ENCODE results near the gene PLXNA4.

The PLXNA4 gene

DNA sequence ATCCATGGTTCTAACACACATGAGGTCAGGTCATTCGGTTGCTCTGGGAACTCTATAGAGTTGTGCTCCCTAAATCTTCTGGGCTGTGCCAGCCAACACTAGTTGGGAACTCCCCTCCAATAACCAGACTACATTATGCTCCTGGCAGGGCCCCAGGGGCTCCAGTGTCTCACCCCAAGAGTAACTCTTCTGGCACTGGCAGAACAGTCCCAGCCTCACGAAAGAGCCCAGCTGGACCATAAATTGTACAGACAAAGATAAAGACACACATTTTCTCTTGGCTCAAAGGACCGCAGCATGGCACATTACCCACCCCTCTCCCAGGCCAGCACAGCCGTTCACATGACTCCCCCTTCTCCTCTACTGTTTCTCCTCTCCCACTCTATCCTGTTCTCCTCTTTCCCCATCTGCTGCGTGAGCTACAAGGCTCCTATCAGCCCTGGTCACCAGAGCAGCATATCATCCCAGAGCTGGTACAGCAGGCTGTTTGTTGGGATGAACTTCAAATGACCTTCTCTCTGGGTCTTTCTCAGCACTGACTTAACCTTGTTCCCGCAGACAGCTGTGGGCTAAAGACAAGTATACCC is 230.6 kb downstream of the PLXNA4 start:
- no peak for DNase-seq

DNA sequence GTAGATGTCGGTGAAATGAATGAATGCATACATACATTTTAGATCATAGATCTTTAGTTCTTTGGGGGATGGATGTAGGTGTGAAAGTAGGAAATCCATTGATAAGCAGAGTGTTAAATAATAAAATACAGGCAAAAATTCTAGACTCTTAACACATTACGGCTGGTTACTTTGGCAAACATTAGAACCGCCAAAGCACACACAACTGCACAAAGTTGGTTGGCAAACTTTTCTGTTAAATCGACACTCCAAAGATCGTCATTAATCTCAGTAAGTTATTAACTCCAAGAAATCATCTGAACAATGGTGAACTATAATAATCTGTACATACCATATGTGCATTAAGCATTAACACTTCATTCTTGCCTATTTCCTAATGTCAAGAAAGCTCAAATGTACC is 231.2 kb downstream of the PLXNA4 start:
- no peak for DNase-seq

DNA sequence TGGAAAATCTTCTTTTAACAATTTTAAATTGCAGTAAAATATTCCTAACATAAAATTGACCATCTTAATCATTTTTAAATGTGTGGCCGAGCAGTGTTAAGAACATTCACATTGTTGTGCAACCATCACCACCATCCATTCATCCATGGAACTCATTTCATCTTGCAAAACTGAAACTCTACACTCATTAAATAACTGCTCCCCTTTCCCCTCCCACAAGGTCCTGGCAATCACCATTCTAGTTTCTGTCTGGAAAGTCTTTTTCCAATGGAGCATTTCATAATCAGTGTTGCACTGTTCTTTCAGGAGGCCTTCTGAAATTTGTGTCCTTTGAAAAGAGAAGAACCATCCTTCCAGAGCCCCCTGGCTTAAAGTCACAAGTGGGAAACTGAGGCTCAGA is 233.1 kb downstream of the PLXNA4 start:
- DNase-seq, result no peak

DNA sequence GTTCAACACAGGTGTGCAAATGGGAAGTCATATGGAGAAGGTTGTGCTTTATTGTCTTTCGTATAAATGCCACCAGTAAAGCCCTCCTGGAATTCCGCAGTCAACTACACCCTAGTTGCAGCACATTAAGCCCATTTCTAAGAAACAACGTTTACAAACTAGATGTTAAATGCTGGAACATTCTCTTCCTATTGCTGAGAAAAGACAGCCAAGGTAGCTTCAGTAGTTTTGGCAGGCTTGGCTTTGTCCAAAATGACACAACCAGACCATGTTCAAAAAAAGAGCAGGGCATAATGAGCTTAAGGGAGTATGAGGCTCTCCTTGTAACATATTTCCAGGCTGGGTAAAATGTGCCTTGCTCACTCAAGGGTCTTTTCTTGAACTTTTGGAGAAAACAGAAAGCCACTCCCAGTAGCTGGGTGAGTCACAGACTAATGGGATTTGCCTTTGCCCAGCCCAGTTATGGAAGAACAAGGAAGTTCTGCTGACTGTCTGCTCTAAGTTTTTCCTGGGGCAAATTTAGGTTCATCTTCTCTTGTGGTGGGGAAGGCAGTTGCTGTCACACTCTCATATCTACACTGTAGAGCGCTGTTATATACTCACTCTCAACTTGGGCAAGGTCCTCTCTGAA is 238.7 kb downstream of the PLXNA4 start:
- no peak for DNase-seq

DNA sequence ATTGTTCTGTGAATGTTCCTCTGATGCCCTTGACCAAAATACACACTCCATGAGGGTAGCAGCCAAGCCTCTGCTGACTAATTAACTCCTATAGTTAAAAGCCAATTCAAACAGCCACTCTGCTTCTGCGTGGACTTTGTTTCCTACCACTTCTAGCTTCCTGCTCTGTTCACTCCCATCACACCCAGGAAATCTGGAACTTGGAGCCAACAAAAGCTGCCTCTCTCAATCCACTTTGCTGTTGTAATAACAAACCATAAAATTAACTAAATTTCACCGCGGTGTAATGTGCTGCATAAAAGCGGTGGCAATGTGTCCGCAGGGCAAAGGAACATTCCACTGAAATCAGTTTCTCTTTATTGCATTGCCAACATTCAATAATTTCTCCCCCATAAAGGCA is 239.5 kb downstream of the PLXNA4 start:
- DNase-seq, result no peak

DNA sequence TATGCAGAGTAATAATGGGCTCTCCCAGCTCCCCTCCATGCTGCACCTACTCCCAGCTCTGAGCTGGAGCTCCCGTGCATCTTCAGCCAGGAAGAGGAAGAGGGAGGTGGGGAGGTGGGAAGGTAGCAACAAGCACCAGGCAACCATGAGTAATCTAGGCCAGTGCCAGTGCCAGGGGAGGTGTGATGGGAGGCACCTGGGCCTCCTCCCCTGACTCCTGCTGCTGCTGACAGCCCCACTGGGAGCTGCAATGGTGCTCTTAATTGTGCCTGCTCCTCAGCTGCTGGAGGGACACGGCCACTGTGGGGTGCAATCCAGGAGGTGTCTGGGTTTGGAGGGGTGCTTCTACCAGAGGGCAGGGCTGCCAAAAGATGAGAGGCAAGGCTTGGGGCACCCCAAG is 243.0 kb downstream of the PLXNA4 start:
- DNase-seq, result no peak

DNA sequence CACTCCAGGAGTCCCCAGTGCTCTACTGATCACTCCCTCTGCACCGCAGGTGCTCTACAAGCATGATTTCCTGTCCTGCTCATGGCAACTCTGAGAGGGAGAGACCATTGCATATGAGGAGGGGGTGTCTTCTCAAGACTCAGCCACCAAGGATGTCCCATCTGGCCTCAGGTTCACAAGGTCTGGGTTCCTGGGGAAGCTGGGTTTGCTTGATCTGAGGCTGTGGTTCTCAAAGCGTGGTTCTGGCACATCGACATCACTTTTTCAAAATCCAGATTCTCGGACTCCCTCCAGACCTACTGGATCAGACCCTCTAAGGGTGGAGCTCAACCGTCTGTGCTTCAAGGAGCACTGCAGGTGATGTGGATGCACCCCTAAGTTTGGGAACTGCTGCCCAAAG is 247.5 kb downstream of the PLXNA4 start:
- no peak for DNase-seq

DNA sequence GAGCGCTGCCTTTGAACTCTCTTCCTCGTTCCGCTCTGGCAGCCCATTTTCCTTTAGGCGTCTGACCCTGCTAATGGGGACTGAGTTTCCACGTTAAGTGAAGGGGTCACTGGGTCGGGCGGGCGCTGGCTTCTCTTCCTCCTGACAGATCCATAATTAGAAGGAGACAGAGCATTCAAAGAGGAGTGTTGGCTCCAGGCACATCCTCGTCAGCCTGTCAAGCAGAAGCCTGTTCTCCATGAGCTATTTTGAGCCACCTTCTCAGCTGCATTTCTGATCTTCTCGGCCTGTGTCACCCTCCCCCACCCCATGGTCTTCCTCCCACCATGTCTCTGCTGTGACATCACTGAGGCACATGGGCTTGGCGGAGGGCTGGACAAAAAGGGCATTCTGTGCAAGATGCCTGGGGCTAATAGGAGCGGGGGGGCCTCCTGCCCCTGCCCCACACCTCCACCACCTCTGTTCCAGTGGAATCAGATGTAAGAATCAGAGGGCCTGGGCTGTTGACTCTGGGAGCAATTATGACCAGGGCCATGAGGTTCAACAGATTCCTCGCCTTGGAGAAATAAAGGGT is 248.1 kb downstream of the PLXNA4 start:
- DNase-seq, result no peak

DNA sequence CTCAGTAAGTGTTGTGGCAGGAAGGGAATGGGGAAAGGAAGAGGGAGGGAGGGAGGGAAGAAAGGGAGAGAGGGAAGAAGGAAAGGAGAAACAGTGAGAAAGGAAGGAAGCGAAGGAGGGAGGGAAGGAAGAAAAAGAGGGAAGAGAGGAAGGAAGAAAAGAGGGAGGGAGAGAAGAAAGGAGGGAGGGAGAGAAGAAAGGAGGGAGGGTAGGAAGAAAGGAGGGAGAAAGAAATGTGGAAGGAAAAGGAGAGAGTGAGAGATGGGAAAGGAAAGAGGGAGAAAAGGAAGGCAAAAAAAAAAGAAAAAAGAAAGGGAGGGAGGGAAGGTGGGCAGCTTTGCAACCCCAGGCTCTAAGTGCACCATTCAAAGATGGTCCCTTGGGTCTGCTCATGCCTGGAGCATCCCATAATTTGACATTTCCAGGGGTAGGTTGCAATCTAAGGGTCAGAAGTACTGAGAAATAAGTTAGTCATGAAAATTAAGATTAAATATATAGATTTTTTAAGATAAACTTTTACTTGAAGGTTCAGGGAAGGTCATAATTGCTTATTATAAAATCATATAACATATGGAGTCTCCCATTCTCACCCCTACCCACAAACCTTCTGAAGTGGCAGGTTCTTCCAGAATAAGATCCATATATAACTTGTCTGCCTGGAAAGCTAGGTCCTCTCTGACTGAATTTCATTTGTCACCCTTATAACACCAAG is 249.2 kb downstream of the PLXNA4 start:
- no peak for DNase-seq

DNA sequence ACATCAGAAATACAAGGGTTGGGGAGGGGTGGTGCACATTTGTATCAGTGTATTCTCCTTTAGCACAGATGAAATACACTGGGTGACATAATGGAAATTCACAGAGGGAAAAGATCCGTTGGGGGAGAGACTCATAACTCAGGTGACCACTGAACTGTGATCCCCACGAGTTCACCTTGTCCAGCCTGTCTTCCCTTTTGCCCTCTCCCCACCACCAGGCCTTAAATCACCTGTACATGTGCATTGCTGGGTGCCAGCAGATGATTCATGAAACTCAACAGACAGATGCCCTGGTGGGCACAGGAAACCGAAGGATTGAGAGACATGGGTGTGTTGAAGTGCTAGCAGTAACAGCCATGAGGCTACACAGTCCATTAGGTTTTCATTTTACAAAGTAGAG is 253.3 kb downstream of the PLXNA4 start:
- DNase-seq, result no peak

DNA sequence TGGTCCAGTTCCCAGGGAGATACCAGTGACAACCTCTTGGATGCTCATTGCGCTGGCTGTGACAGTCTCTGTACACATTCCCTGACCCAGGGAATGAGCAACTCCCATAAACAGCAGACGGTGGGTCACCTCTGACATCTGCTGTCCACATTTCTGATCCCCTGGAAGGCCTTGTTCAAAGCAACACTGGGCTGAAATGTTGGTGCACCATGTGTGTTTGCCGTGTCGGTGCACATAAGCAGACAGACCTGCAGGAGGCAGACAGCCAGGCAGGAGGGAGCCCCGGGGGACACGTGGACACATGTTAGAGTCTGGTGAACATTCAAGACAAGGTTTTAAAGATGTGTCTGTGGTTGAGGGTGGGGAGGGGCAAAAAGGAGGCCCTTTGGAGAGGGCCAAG is 254.9 kb downstream of the PLXNA4 start:
- DNase-seq, result no peak

DNA sequence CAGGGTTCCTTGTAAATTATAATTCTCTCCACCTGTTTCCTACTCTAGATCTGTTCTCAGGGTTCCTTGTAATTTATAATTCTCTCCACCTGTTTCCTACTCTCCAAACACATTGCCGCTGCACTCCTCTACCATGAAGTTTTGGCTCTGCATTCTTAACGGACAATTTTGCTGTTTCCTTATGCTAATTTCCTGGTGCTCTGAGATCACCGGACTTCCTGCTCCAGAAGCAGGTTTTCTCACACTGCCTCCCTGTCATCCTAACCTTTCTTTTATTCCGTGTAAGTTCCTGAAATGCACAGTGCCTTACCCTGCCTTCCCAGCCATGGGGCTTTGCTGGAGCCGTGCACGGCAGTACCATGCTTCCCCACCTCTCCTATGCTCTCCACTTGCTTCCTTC is 256.8 kb downstream of the PLXNA4 start:
- DNase-seq, result no peak

DNA sequence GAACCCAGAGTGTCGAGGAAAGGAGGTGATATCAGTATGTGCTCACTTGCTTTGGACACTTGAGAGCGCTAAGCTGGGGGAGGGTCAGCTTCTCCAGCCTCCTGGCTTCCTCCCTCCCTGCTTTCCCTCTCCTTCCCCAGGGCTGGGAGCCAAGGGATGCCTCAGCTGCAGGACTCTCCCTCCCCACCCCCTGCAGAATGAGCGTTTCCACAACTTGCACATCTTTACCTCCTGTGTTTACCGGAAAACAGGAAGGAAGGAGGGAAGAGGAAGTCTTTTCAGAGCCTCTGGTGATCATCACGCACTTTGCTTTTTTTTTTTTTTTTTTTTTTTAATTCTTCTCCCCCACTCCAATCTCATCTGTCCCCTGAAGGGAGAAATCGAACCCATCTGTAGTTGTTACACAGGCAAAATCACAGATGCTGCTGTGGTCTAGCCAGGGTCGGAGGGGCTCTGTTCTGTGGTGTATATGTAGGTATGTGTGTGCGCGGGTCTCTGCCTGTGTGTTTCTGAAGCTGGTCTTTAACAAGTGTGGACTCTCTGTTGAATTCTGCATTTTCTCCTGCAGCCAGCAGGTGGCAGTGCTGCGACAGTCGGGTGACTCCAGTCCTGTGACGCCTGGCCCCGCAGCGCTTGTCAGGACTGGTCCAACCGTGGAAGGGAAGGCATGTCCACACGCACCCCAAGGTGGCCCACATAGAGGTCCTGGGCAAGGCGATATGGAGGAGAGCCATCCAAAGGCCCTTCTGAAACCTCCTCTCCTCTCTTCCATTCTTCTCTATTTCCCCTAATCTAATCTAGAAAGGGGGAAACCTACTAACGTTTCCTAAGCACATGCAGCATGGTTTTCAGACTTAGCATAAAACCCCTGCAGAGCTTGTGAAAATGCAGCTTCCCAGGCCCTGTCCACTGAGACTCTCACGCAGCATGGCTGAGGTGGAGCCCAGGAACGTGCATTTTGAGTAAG is 257.6 kb downstream of the PLXNA4 start:
- DNase-seq, result peak; percentile 60

DNA sequence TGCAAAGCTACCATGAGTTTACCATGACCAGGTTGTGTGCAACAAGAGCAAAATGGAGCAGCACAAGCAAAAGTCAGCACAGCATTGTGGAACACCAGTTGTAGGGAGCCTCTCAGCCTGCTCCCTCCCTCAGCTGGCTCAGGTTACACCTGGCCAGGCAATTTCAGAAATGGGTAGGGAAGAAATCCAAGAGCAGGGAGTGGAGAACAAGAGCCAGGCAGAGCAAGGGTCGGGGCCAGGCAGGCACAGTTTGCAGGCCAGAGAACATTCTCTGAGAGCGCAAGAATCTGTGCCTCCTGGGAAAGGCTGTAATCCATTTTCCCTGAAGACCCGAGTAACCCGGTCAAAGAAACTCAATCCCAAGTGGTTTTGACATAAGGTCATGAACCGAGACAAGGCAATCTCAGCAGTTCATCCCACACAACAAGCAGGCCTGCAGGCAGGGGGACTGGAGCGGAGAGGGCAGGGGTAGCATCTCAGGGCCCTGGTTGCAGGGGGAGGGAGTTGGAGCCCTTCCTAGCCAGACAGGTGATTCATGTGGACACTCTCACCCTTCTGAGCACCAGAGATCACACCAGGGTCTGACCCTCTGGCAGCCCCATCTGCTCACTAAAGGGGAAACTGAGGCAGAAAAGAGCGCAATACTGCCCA is 258.4 kb downstream of the PLXNA4 start:
- no peak for DNase-seq

DNA sequence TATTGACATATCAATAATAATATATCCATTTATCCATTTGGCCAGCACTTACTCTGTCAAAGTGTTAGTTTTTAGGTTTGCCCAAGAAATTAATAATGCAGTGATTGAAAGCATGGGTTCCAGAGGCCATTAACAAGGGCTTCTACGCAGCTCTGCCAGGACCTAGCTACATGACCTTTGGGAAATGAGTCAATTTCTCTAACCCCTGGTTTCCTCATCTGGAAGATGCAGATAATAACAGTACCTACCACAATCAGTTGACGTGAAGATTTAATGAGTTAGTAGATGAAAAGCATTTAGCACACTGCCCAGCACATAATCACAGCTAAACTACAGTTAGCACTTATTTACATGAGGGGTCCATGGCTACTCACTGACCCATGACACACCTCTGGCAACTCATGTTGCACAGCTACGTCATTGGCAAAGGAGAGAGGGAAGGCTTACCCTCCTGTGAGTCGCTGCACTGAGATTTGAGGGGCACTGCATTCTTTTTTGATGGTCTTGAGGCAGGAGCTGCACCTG is 263.7 kb downstream of the PLXNA4 start:
- DNase-seq, result no peak

DNA sequence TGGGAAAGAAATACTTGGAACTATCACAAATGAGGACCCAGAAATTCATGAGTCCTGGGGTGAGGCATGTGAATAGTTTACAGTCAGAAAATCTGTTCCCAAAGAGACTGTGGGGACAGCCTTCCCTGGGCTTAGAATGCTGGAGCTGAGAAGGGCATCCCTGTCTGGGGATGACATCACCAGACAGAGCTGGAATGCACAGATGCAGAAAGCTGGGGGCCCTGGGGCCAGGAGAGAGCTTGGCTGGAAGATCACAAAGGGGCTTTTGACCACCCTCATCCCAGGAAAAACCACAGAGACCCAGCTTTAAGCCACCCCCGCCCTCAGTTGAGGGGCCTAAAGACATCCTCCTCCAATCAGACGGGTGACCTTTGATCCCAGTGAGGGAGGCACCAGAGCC is 264.5 kb downstream of the PLXNA4 start:
- DNase-seq, result no peak

DNA sequence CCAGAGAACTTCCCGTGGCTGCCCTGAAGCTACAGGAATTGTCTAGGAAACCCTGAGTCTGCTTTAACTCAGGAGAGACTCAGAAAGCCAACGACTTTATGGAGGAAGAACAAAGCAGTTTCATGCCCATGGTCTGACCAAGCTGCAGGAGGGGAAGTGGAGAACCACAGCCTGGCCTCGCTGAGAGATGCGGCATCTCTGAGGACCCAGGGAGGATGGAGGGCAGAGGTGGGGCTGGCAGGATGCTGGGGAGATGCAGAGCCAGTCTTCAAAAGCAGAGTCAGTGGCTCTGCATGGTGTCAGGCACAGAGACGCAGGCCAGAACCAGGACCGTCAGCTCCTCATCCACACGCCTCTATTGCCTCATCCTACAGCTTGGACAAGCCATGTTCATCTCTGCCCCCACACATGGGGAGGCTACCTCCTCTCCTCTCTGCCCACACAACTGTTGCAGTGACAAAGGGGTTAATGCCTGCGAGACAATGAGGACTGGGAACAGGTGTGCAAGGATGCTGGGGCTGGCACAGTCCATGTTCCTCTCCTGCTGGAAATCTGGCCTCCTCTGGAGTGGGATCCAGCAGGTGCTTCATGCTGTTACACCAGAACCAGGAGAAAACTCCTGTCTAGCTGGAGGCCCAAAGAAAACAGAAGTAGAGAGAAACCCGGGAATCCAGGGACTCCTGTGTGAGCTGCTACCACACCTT is 267.0 kb downstream of the PLXNA4 start:
- no peak for DNase-seq

DNA sequence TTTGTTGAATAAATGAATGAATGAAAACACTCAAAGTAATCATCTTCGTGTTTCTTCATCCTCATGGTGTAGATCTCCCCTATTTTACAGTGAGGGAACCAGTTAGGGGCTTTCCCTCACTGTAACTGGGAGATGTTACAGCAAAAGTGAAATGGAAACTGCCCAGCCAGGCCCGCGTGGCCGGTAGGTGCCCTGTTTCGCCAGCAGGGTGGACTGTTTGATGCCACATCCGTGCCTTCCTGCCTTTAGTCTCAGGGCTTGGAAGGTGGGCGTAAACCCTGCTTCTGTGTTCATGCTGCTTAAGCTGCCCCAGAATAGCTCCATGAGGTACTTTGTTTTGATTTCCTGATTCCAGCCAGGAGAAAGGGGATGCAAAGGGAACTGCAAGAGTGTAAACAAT is 268.8 kb downstream of the PLXNA4 start:
- no peak for DNase-seq

DNA sequence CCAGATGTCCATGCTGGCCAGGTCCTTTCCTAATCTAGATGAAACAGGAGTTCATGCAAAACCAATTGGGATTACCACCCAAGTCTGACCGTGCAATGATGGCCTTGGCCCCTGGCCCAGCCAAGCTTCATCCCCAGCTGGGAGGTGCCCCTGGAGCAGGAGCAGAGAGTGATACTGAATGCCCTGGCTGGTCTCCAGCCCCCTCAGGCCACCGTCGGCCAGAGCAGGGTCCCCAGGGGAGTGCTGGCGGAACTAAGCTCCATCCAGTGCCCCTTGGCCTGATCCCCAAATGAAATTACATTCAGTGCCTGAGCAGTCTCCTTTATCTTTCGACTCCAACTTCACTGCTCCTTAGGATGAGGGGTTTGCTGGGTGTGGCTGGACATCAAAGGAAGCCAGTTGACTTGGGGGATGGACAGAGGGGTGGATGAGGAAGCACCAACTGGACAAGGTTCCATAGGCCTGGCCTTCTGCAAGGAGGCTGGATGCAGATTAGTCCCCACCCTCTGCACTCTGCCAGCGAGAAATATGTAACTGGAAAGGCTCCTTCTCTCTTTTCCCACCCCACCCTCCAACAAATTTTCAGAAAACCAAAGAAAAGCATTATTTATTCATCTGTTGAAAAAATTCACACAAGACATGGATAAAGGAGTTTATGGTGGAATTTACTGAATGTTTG is 275.5 kb downstream of the PLXNA4 start:
- DNase-seq, result no peak

DNA sequence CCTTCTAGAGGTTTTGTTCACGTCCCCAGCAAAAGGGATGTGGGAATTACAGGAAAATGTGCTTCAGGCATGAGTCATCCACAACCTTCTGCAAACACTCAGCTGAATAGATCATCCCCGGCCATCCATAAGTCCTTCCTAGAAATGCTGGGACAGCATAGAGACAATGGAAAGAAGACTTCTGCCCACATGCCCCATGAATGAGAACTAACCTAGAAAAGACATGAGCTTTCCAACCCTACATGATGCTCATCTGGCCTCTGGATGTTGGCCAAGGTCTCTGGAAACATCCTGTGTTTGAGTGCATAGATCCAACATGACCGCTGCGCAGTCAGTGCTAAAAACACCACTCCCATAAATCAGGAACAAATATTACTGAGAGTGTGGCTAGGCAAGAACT is 277.5 kb downstream of the PLXNA4 start:
- DNase-seq, result no peak

DNA sequence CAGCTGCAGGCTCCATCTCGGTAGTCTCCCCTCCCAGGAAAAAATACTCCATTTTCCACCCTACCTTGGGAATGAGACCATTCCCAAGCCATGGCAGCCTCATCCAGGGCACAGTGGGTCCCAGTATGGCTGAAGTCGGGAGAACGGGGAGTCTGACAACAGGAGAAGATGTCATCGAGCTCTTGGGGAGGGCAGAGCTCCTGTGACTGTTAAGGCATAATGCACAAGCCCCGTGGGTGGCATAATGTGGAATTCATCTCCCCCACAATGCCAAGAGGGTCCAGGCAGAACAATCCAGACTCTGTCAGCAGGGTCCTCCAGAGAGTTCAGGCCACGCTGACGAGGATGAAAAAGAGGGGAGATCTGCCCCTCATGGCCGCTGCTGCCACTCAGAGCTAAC is 279.4 kb downstream of the PLXNA4 start:
- no peak for DNase-seq

Measured in NCI-H1417 treated with DMSO at 0.1 percent for 48 hours (cell line).